ENCODE results near the gene ADSS1. TPM values are rescaled to one million over a fixed set of nuclear protein-coding genes. Genes with fewer than 3 reads are reported as not detected.

Gene ADSS1
- total RNA-seq, 4 donors from 2014 or later = 4.4 to 11.3 (median 7.1) TPM; not detected in 1

DNA sequence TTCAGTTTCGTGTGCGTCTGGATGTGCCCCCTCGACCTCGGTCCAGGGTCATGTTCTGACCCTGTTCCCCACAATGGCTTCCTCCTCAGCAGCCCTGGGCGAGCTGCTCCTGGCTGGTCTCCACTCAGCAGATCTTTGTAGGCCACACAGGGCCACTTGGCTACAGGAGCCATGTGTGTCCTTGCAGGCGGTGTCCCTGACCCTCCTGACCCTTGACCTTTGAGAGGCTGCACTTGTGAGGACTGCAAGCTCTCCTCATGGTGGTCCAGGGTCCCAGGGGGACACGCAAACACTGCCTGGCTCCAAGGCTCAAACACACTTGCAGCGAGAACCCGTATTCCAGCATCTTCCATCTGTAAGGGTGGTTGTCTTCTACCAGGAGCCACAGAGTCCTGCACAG is 21.4 kb downstream of the ADSS1 start:
- WGBS, 2 donors (ENCODE audit: low coverage in 1 of 2) = 89% methylated on average over 9 of the region's 9 CpGs; no CpG with 5 or more reads in 1 of the 2 donors
- no peak overlapping the region for H3K4me3 ChIP-seq
- no peaks in the 10 kb centered on the region for H3K36me3 ChIP-seq
- H3K4me1 ChIP-seq = peaks cover 18 to 45% (median 31%) of the 10 kb centered on the region in 4 donors
- TF ChIP-seq EP300 (IDR thresholded peaks at IDR 0.05; ENCODE audit: low read depth) (no peak), POLR2AphosphoS5 (IDR thresholded peaks at IDR 0.05) (no peak), POLR2A (IDR thresholded peaks at IDR 0.05) (no peak), CTCF (IDR thresholded peaks at IDR 0.05) (no peak)
- no peaks in the 10 kb centered on the region for H3K27me3 ChIP-seq
- H3K9me3 ChIP-seq = no peaks in the 10 kb centered on the region
- intact Hi-C loops (cut with DNase I; ENCODE audit: low total_unique reads) = no loop called here
- peak overlapping the region in 1 of 4 donors; percentile 77 for H3K27ac ChIP-seq
- in situ Hi-C loops (cut with MboI; ENCODE audit: low pct_ligation_motif_present in 1 of 4, low pct_unique_long_range_greater_than_20kb in 1 of 4, low sequenced_read_pairs in 3 of 4) = no loop called here
- no peak for DNase-seq

DNA sequence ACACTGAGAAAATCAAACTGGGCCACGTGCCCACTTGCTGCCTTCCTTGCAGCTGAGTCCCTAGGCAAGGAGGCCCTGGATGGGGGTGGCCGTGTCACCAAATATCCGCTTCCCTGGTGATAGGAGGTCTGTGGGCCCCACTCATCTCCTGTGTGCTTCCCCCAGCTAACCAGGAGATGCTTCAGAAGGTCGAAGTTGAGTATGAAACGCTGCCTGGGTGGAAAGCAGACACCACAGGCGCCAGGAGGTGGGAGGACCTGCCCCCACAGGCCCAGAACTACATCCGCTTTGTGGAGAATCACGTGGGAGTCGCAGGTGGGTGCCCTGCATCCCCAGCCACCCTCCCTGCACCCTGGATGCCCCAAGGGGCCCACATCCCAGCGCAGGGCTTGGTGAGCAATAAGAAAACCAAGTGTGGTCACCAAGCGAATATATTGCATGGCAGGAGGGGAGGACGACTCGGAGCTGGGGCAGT is 22.1 kb downstream of the ADSS1 start:
- TF ChIP-seq POLR2A (IDR thresholded peaks at IDR 0.05) = no peak
- TF ChIP-seq CTCF (IDR thresholded peaks at IDR 0.05) = no peak
- TF ChIP-seq POLR2AphosphoS5 (IDR thresholded peaks at IDR 0.05) = no peak
- no peak for TF ChIP-seq EP300 (IDR thresholded peaks at IDR 0.05; ENCODE audit: low read depth)
- H3K27me3 ChIP-seq = no peaks in the 10 kb centered on the region
- no peaks in the 10 kb centered on the region for H3K9me3 ChIP-seq
- peak overlapping the region; percentile 68 to 77 (median 71) for H3K27ac ChIP-seq
- peaks cover 18 to 45% (median 31%) of the 10 kb centered on the region in 4 donors for H3K4me1 ChIP-seq
- DNase-seq = no peak
- WGBS, 2 donors (ENCODE audit: low coverage in 1 of 2) = 60 to 68% methylated on average over 1 to 12 of the region's 13 CpGs
- no peak overlapping the region for H3K4me3 ChIP-seq
- in situ Hi-C loops (cut with MboI; ENCODE audit: low pct_ligation_motif_present in 1 of 4, low pct_unique_long_range_greater_than_20kb in 1 of 4, low sequenced_read_pairs in 3 of 4) = no loop called here
- intact Hi-C loops (cut with DNase I; ENCODE audit: low total_unique reads) = no loop called here
- no peaks in the 10 kb centered on the region for H3K36me3 ChIP-seq

DNA sequence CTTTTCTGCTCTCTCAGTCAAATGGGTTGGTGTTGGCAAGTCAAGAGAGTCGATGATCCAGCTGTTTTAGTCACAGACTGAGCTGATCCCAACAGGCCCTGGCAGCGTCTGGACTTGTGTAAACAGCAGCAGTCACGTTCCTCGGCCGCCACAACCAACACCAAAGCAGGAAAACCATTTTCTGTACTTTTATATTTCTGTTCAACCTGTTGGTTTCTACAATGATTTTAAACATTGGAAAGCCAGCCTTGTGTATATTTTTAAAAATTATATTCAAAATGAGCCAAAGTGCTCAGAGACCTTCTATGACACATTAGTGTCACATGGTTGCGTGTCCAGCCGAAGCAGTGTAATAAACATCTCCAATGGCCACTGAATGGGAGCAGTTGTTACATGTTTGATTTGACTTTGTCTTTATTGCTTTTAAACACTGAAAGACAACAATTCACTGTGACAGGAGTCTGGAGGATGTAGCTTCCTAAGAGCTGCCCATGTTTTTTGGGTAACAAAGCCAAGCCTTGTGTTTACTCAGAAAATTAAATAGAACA is 23.0 kb downstream of the ADSS1 start:
- no peaks in the 10 kb centered on the region for H3K36me3 ChIP-seq
- H3K4me3 ChIP-seq = no peak overlapping the region
- H3K9me3 ChIP-seq = no peaks in the 10 kb centered on the region
- no peak for TF ChIP-seq POLR2A (IDR thresholded peaks at IDR 0.05)
- TF ChIP-seq EP300 (IDR thresholded peaks at IDR 0.05; ENCODE audit: low read depth) = no peak
- no peak for TF ChIP-seq POLR2AphosphoS5 (IDR thresholded peaks at IDR 0.05)
- no peak for TF ChIP-seq CTCF (IDR thresholded peaks at IDR 0.05)
- in situ Hi-C loops (cut with MboI; ENCODE audit: low pct_ligation_motif_present in 1 of 4, low pct_unique_long_range_greater_than_20kb in 1 of 4, low sequenced_read_pairs in 3 of 4) (no loop called here), intact Hi-C loops (cut with DNase I; ENCODE audit: low total_unique reads) (no loop called here)
- peak overlapping the region; percentile 68 to 77 (median 71) for H3K27ac ChIP-seq
- DNase-seq = peak; percentile 58
- peaks cover 21 to 49% (median 34%) of the 10 kb centered on the region in 4 donors for H3K4me1 ChIP-seq
- WGBS, 2 donors (ENCODE audit: low coverage in 1 of 2) = 26% methylated on average over 6 to 7 of the region's 7 CpGs
- no peaks in the 10 kb centered on the region for H3K27me3 ChIP-seq

- H3K9me3 ChIP-seq = no peaks in the 10 kb centered on the region
- WGBS, 2 donors (ENCODE audit: low coverage in 1 of 2) = 77% methylated on average over 9 of the region's 9 CpGs; no CpG with 5 or more reads in 1 of the 2 donors
- TF ChIP-seq EP300 (IDR thresholded peaks at IDR 0.05; ENCODE audit: low read depth) (no peak), POLR2AphosphoS5 (IDR thresholded peaks at IDR 0.05) (no peak), CTCF (IDR thresholded peaks at IDR 0.05) (no peak), POLR2A (IDR thresholded peaks at IDR 0.05) (no peak)
- in situ Hi-C loops (cut with MboI; ENCODE audit: low pct_ligation_motif_present in 1 of 4, low pct_unique_long_range_greater_than_20kb in 1 of 4, low sequenced_read_pairs in 3 of 4) (no loop called here), intact Hi-C loops (cut with DNase I; ENCODE audit: low total_unique reads) (no loop called here)
- H3K27me3 ChIP-seq = no peaks in the 10 kb centered on the region
- H3K4me3 ChIP-seq = no peak overlapping the region
- peak overlapping the region; percentile 68 to 77 (median 71) for H3K27ac ChIP-seq
- DNase-seq = no peak
- peaks cover 24 to 52% (median 37%) of the 10 kb centered on the region in 4 donors for H3K4me1 ChIP-seq
- no peaks in the 10 kb centered on the region for H3K36me3 ChIP-seq
These were observed 23.8 kb downstream of the ADSS1 start for GRCh38 chr14:104747876-104748275.

Data from transverse colon (tissue), 4 donors.